ENCODE results near the gene C1orf87.

Gene C1orf87

DNA sequence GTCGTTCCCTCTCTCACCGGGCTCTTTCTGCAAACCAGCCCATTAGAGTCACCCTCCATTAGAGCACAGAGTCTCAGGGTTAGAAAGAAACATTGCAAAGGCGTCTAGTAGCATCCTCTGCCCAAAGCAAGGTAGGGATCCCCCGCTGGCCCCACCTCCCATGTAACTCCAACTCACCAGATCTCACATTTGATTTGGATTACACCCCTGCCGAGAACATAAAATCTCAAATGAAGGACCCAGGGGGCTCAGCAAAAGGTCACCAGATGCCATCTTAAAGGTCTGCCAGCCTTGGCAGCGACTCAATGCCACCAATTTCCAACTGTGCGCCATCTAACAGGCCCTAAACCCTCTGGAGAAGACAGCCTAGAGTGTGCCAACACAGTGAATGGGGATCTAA is 14.1 kb downstream of the C1orf87 start:
- no peak for DNase-seq

DNA sequence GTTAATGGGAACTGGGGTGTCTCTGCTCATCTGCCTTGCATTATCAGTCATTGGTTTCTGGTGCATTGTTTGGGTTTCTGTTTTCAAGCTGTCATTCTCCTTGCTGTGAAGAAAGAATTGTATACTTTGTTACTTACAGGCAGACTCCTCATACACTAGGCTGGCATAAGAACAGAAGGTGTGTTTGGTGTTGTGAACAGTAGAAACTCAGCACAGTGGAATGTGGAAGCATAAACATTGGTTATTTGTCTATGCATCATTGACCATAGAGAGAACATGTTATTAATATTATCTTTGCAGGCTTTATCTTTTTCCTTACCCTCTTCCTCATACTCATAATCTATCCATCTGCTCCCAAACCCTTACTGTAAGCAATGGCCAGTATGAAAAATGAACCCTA is 18.2 kb downstream of the C1orf87 start:
- DNase-seq, result no peak

DNA sequence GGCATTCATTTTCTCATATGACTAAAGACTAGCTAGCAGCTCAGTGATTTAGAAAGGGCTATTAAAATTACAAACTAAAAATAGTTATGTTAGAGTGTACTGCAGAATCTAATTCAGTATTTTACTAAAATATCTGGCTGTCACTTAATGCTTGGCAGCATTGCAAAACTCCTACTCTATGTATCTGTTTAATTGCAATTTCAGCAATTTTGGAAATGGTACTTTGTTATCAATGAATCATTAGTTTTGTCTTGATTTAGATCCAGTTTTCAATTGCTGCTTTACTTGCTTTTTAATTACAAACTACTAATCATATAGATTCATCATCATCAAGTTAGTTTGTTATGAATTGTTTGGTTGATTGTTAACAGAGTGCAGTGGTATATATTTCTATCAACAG is 19.2 kb downstream of the C1orf87 start:
- DNase-seq, result no peak

DNA sequence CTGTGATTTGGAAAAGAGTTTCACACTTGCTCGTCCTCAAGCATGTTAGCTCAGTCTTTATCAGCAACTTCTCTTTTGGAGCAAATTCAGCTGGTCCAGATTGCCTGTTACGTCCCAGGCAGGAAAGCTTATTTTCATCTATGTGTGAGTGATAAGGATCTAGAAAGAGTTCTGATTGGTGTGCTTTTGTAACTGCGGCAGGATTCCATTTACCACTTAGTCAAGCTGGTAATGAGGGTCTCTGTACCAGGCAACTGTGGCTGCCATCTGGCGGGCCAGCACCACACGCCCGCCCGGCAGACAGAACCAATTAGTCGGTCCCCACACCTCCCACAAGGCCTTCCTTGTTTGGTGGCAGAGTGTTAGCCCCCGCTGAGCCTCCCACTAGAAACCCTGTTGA is 21.0 kb downstream of the C1orf87 start:
- DNase-seq, result no peak

DNA sequence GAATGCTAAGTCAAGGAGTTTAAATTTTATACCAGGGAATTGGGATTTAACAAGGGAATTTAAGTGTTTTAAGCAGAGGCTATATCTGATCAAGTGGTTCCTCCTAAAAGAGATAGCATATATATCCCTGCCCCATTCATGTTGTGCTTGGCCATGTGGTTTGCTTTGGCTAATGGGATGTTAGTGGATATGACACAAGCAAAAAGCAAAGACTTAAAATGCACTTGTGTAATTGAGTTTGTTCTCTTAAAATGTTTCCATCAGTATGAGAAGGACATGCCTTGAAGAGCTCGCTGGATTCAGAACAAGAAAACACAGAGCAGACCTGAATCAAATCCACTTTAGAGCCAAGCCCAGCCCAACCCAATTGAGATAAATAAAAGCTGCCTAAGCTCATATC is 22.4 kb downstream of the C1orf87 start:
- DNase-seq, result no peak

DNA sequence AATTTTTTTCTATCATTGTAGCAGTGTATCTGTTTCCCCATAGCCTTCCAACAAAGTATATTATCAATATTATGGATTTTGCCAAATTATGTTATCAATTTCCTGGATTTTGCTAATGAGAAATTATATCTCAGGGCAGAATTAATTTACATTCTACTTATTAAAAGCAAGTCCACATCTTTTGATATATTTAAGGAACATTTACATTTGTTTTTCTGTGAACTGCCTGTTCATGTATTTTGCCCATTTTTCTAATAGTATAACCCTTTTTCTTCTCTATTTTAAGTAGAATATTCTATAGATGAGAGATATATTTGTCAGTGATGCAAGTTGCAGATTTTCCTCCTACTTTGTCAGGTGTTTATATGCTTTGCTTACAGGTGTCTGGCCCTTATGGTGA is 24.4 kb downstream of the C1orf87 start:
- no peak for DNase-seq

DNA sequence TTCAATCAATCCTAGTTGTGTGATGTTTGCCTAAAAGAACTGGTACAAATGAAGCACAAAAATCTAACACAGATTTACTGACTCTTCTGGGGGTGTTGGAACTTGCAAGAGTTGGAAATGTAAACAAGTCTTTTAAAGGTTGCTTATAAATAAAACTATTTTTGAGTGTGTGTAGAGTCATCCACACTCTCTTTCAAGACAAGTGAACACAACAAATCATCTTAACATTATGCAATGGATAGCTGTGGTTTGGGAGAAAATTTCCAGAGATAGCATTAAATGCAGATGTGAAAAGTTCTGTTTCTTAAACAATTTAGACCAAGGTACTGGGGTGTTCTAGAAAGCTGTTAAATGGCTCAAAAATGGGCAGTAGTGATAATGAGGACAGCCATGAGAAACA is 28.7 kb downstream of the C1orf87 start:
- no peak for DNase-seq

DNA sequence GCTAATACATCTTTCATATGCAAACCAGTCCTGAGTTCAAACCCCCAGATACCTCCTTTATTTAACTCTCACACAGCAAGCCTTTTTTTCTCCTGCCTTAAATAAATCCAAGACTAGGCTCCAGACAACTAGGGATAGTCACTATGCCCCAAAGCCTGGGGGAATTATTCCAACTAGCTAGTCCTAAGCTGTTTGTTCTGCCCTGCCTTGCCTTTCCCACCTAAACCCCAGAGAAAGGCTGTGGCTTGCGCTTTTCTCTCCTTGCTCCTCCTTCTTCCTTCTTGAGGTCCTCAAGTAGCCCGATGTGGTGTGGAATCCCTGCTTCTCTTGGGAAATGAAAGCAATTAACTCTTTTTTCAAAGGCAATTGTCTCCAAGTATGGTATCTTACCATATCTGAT is 31.8 kb downstream of the C1orf87 start:
- DNase-seq, result no peak

DNA sequence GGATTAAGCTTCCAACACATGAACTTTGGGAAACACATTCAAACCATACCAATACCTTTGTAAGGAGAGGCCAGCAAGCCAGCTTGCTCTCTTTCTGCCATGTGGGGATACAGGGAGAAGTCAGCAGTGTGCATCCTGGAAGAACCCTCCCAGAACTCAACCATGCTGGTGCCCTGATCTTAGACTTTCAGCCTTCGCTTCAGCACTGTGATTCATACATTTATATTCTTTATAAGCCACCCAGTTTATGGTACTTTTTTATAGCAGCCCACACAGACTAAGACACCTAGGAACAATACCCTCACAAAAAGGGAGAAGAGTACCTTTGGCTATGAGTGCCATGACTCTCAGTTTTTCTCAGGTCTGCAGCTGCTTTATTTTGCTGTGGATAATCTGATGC is 35.9 kb downstream of the C1orf87 start:
- no peak for DNase-seq

DNA sequence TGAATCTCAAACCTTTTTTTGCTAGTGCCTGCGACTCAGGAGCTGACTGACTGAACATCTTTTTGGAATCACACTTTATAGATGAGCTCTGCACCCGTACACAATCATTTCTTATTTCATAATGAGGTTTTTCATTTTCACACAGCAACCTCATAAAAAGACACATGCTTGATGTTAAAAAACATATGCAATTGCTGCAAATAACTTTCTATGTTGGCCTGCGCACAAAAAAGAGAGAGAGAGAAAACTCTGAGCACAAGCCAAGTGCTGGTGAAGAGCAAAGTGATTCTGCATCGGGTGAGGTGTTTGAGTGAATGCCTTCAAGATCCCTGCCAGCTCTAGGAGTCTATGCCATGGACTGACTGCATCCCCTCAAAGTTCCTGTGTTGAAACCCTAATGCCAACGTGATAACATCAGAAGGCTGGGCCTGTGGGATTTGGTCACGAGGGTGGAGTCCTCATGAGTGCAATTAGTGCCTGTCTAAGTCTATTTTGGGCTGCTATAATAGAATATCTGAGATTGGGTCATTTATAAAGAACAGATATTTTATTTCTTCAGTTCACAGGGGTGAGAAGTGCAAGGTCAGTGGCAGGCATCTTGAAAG is 36.6 kb downstream of the C1orf87 start:
- no peak for DNase-seq

DNA sequence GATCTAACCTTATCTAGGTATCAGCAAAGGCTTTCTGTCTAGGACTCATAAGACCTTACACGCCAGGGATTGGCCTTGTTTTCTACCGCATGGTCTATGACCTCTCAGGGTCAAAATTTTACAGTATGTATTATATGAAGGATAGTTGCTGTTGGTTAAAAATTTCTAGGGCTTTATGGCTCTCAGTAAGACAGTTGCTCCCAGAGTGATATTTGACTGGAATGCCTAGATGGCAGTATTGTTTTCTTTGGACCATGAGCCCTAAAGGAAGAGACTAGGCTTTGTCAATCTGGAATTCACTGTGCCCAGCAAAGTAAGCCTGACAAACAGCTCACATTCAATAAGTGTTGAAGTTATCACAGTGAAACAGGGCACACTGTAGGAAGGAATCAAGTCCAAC is 37.6 kb downstream of the C1orf87 start:
- DNase-seq, result no peak

DNA sequence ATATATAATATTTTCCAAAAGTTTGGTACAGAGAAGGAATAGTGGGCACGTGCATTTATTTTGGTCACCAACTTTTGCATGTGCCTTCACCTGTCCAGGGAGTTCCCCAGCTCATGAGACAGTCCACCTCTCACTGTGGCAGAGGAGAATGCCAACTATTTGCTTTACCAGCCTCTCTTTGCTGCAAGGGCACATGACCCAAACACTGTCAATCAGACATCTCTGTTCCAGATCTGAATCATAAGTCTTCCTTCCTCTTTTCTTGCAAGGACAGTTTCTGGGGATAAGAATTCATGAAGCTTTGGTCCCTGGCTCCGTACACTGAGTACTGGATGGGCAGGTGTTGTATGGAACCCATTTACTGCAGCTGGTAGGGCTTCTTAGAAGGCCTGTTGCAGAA is 38.6 kb downstream of the C1orf87 start:
- DNase-seq, result no peak

DNA sequence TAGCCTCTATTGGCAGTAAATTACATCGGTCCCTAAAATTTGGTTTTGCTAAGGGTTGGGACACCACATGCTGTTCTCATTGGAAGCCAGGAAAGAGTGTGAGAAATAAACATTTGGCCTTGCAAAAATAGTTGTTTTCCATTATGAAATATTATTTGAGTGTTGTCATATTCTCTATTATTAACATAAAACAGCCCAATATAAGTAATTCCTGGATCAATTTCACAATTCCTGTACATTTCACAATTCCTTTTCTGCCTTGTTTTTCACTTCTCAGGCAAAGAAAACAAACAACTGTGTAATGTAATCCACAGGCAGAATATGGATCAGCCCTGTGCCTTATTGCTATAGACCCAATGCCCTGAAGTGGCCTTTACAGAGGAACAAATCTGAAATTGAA is 40.5 kb downstream of the C1orf87 start:
- DNase-seq, result no peak

DNA sequence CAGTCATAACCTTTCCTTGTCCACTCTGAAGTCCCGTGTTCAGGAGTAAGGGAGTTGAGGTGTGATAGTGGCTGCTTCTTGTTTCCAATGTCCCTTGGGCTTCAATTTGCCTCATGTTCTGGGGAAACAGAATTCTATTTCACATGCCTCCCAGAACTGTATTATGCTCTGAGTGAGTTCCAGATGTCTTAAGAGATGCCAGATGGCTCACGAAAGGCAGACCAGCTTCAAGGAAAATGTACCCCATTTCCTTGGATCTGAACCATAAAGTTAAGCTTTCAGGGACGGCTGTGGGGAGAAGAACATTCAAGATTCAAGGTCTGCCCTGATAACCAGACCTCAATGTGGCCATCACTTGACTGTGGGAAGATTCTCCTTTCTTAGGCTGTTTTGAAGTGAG is 42.4 kb downstream of the C1orf87 start:
- no peak for DNase-seq

DNA sequence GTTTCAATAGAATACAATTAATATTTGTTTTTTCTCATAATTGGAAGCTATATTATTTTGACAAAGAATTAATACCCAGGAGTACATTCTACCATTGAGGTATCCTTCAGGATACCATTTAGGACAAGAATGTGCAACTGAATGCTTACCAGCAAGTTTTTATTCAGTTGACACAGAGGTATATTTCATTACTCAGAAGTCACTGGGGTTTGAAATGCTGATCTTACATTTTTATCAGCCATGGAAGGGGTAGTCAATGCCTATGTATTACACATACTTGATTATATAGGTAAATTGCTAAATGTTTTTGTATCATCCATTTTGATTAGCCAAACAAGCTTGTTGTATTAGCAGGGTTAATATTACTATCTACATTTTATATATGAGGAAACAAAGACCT is 48.0 kb downstream of the C1orf87 start:
- no peak for DNase-seq

DNA sequence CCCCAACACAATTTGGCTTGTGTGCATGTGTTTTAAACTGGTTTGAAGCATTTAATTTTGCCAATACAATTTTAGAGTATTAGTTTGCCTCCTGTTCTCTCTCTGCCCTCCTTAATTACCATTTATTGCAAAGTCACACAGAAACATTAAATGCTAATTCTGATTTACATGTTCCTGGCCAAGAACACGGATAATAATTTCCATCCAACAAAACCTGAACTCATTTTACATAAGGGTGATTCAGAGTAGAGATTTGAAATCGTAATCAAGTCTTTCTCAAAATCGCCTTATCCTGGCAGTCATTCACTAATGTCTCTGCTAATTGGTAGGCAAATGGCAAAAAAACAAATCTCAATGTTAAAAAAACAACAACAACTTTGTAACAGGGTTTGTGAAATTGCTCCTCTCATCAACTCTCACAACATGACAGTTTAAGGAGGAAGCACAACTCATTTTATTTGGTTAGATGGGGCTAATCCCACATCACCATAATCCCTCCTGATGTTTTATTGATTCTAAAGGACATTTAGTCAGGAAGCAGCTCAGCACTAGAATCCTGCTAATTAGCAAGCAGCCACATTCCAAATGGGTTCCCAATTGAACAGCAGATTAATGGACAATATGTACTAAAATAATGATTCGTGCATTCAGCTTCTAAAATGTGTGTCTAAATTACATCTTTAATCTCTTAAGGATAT is 55.9 kb downstream of the C1orf87 start:
- no peak for DNase-seq

DNA sequence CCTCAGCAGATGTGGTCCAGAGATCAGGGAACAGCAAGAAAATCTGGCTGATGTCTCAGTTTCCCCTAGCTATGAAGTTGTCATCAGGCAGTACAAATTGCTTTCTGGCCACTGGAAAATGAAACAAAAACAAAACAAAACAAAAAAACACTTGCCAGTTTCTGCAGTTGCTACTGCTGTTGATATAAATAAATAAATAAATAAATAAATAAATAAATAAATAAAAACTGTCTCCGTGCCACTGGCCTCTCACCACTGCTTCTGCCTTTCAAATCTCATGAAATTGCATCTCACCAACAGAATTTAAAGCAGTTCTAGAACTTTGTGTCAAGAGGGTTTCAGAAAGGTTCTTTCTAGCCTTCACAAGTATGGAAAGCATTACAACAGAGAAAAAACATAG is 62.9 kb downstream of the C1orf87 start:
- DNase-seq, result no peak

DNA sequence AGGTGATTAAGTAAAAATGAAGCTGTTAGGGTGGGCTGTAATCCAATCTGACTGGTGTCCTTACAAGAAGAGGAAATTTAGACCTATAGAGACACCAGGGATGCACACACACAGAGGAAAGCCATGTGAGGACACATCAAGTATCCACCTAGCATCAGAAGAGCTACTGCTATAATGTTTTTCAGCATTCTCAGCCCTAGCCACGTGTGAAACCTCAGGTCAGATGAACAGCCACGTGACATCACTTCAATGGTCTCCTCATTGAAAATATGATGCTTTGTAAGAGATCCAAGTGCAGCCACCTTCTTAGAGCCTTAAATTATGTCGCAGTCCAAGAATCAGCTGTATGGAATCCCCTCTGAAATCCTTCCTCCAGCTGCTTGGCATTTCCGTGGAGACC is 65.1 kb downstream of the C1orf87 start:
- DNase-seq, result peak; percentile 2

DNA sequence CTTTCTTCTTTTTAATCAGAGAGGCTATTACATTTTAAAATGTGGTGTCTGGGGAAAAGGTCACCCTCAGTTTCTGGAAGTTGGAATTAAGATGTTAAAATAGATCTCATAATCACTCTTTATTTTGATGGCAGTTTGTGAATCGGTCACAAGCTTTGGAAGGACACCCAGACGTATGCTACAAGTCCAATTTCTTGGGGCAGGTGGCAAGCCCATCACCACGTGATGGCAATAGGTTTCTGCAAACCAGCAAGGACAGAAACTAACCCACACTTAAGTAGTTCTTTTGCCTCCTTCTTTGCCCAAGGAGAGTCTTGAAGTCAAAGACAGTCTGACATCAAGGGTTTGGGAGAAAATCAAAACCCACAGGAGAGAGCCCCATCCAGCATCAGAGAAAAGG is 72.9 kb downstream of the C1orf87 start:
- DNase-seq, result no peak

DNA sequence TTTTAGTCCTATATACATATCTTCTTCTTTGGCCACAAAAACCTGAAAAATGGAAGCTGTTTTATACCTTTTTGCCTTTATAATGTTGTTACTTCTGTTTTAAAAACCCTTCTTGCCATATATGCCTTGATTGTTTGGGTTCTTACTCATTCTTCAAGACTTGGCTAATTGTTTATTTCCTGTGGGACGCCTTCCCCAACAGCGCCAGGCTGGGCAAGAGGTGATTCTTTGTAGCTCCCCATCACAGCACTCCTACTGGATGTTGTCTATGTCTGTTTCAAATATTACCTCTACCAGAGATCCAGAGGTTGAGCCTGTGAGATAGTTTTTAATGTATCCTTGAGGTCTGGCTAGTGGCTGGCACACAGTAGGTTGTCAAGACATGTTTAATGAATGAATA is 73.8 kb downstream of the C1orf87 start:
- no peak for DNase-seq

DNA sequence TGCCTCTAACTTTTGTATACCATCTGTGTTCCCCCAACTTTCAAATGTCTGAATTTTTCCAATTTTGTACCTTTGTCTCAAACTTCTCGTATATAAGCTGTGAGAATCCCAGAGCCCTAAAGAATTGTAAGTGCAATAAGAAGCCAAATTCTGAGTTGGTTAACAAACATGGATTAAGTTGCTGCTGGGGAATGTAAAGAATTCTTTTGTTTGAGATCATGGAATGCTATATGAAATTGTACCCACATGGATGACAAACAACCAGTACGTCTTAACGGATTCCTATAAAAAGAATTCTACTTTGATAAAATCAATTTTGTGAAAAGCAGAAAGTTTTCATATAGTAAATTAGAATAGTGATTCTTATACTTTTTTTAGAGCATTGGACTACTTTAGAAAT is 74.6 kb downstream of the C1orf87 start:
- no peak for DNase-seq

DNA sequence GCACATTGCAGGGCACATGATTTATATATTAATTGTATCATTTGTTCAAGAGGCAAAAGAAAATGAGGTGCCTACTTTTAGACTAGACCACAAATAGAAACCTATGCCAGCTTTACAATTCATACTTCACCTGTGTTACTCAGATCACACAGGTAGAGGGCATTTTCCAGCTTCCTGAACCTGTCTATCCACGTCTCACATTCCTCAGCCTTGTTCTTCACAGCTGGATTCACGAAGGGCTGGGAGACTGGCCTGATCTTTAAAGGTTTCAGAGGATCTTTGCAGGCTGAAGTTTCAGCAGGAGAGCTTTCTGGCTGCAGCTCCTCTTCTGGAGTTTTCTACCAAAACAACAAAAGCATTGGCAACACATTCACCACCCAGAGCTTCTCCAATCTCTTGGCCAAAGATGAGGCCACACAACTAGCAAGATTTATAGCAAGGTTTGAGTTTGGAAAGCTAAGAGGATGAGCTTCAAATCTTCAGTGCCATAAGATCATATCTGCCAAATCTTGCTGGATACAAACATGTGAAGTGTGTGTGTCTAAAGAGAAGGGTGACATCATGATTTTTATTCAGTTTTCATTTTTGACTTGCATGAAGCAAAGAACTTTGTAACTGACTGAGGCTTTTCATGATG is 76.0 kb downstream of the C1orf87 start:
- DNase-seq, result no peak

DNA sequence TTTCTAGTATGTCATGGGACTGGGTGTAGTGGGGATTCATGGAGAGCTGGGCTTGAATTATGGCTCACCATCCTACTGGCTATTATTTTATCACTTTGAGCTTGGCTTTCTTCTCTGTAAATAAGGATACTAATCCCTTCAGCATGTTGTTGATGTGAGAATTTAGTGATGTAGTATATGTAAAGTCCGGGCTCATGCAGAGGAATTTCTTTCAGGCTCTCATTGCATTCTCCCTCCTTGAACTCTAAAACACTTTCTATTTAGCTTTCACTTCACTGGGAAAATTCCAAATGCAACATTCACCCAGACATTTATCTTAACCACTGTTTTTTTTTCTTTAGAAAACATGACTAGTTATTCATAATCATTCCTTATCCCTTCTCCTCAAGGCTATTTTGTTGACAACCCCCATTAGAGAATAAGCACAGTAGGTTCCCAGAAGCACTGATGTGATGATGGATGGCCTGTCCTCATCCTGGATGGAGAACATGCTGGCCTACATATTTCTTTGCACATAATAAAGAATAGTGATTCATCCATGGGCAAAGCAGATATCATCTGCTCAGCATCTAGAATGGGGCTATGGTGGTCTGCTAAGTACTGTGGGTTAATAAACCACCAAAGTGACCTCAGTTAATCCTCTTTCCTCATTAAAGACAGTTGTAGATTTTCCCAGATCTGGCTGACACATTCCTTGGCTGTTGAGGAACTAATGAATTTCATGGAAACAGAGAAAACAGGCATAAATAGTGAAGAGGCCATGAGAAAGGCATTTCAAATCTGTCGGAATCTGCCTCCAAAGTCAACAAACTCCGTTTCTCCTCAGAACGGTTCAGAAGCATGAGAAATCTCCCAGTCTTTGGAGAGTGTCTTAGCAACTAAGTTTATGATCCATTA is 79.0 kb downstream of the C1orf87 start:
- DNase-seq, result no peak
